K562 (cell line): ENCODE results near the gene SUMF2. TPM values are rescaled to one million over a fixed set of nuclear protein-coding genes. Genes with fewer than 3 reads are reported as not detected.

ENCODE experiments used
- ARID1B ChIP-seq: fragments of 450-650 bp; IDR thresholded peaks from 2 replicates; pipeline ENCODE4 v1.6.1; 2016; ENCODE audit warnings: antibody characterized with exemption, mild to moderate bottlenecking, inconsistent platforms
- CBX1 ChIP-seq: sonication (generic); IDR thresholded peaks from 2 replicates; pipeline ENCODE4 v1.6.1; 2016; ENCODE audit warnings: antibody characterized with exemption, low read depth, mild to moderate bottlenecking
- CCAR2 ChIP-seq: fragments of 200-400 bp; formaldehyde crosslinking; IDR thresholded peaks from 2 replicates; pipeline ENCODE4 v1.6.1; 2017; ENCODE audit warnings: mild to moderate bottlenecking, low read depth, low read length
- DDX20 ChIP-seq: fragments of 450-650 bp; IDR thresholded peaks from 2 replicates; pipeline ENCODE4 v1.6.1; 2016; ENCODE audit warnings: missing genetic modification characterization, low read depth, mild to moderate bottlenecking, missing compliant biosample characterization, moderate library complexity
- E4F1 ChIP-seq: fragments of 250-450 bp; sonication (Bioruptor Pico); IDR thresholded peaks from 2 replicates; pipeline ENCODE4 v1.5.0; 2021; ENCODE audit warnings: mild to moderate bottlenecking, borderline replicate concordance
- EHMT2 ChIP-seq: fragments of 450-650 bp; IDR thresholded peaks from 2 replicates; pipeline ENCODE4 v1.6.1; 2018; ENCODE audit warnings: antibody characterized with exemption
- FOSL1 ChIP-seq: fragments of 200-800 bp; sonication (Bioruptor generic); conservative IDR thresholded peaks from 2 replicates; pipeline ENCODE4 v1.6.1; 2016; ENCODE audit warnings: missing genetic modification characterization, missing compliant biosample characterization
- FOXJ3 ChIP-seq: sonication (generic); formaldehyde crosslinking; IDR thresholded peaks from 2 replicates; pipeline ENCODE4 v1.4.0; 2020; ENCODE audit warnings: mild to moderate bottlenecking, missing genetic modification reagents
- HIVEP1 ChIP-seq: fragments of 250-450 bp; sonication (Bioruptor Pico); IDR thresholded peaks from 2 replicates; pipeline ENCODE4 v1.4.0; 2020; ENCODE audit warnings: mild to moderate bottlenecking
- KDM1A ChIP-seq, 2 experiments: fragments of 450-650 bp; IDR thresholded peaks; 2 replicates each; pipeline ENCODE4 v1.6.1; 2016; ENCODE audit warnings: mild to moderate bottlenecking in 2 of 2
- MYC ChIP-seq, 2 experiments: fragments of 250-450 bp in 1 of 2; sonication (Bioruptor Pico) in 1 of 2; IDR thresholded peaks; 2 replicates each; pipeline versions ENCODE4 v1.5.1 to v1.6.1; 2012 to 2021; ENCODE audit warnings: low read depth in 2 of 2, borderline replicate concordance in 1 of 2, improper control_type of control experiment in 1 of 2, low read length in 1 of 2, mild to moderate bottlenecking in 1 of 2, moderate library complexity in 1 of 2
- NCOR1 ChIP-seq: fragments of 450-650 bp; IDR thresholded peaks from 2 replicates; pipeline ENCODE4 v1.6.1; 2016; ENCODE audit warnings: mild to moderate bottlenecking, moderate library complexity
- NKRF ChIP-seq: fragments of 450-650 bp; IDR thresholded peaks from 2 replicates; pipeline ENCODE4 v1.6.1; 2016; ENCODE audit warnings: borderline replicate concordance
- PHF8 ChIP-seq: fragments of 200-600 bp; sonication (generic); IDR thresholded peaks from 2 replicates; pipeline ENCODE4 v1.6.1; 2012; ENCODE audit warnings: mixed run types, mild to moderate bottlenecking, inconsistent platforms, low read length, moderate library complexity, borderline replicate concordance
- RBM17 ChIP-seq: fragments of 200-400 bp; formaldehyde crosslinking; IDR thresholded peaks from 2 replicates; pipeline ENCODE4 v1.6.1; 2017; ENCODE audit warnings: low read depth, mild to moderate bottlenecking, low read length, borderline replicate concordance
- SIN3A ChIP-seq, 2 experiments: fragments of 150-350 bp in 1 of 2; IDR thresholded peaks; 2 replicates each; pipeline ENCODE4 v1.6.1; 2011 to 2016; ENCODE audit warnings: borderline replicate concordance in 2 of 2, low read depth in 2 of 2, low read length in 2 of 2, mild to moderate bottlenecking in 2 of 2, moderate library complexity in 2 of 2; ENCODE audit not compliant: control insufficient read depth in 1 of 2
- TCF7L2 ChIP-seq: fragments of 150-350 bp; IDR thresholded peaks from 2 replicates; pipeline ENCODE4 v1.6.1; 2016; ENCODE audit warnings: low read depth, mild to moderate bottlenecking, low read length, moderate library complexity
- TCFL5 ChIP-seq: fragments of 250-450 bp; sonication (Bioruptor Pico); conservative IDR thresholded peaks from 2 replicates; pipeline ENCODE4 v1.6.1; 2021; ENCODE audit warnings: mild to moderate bottlenecking, moderate library complexity, matching md5 sums
- TEAD4 ChIP-seq, 2 experiments: sonication (generic) in 1 of 2; formaldehyde crosslinking in 1 of 2; IDR thresholded peaks; 2 replicates each; pipeline versions ENCODE4 v1.6.1 to v1.8.0; 2012 to 2022; ENCODE audit warnings: borderline replicate concordance in 1 of 2, inconsistent platforms in 1 of 2, low read length in 1 of 2, mild to moderate bottlenecking in 1 of 2, missing genetic modification reagents in 1 of 2
- XRCC4 ChIP-seq: IDR thresholded peaks from one replicate; pipeline ENCODE4 v1.6.1; 2011; ENCODE audit not compliant: insufficient read depth, insufficient read length; ENCODE audit errors: extremely low read depth
- ZNF134 ChIP-seq: fragments of 250-450 bp; sonication (Bioruptor Pico); conservative IDR thresholded peaks from 2 replicates; pipeline ENCODE4 v1.4.0; 2020
- ZNF274 ChIP-seq: IDR thresholded peaks from 2 replicates; pipeline ENCODE4 v1.6.1; 2011; ENCODE audit warnings: low read depth, mild to moderate bottlenecking, low read length, moderate library complexity, borderline replicate concordance
- ZNF583 ChIP-seq: fragments of 250-450 bp; sonication (Bioruptor Pico); IDR thresholded peaks from 2 replicates; pipeline ENCODE4 v1.4.0; 2020
- polyA plus RNA-seq, 8 experiments: library from polyadenylated mRNA; depleted of rRNA in 4 of 8; stranded (reverse) in 5 of 8; unstranded in 3 of 8; fragments of >200 nt; fragmentation: Nextera tagmentation in 2 of 8; fragmentation: Illumina TruSeq in 1 of 8; extraction: Ambion mirVana in 2 of 8; extraction: Trizol in 1 of 8; gene quantifications; 2 replicates each; pipeline versions ENCODE4 v1.2.1 to v1.2.3, GENCODE V29; 2011 to 2014; ENCODE audit warnings: inconsistent platforms in 1 of 8, missing spikeins in 1 of 8
- total RNA-seq, 7 experiments: library from RNA; depleted of rRNA in 6 of 7; stranded (reverse); fragments of >200 nt in 6 of 7; fragmentation: Illumina TruSeq in 2 of 7; extraction: Trizol in 2 of 7; gene quantifications; 2 replicates each; pipeline versions ENCODE4 v1.2.1 to v1.2.3, GENCODE V29; 2011 to 2021; ENCODE audit warnings: low replicate concordance in 1 of 7
- TF ChIP-seq, protein P1 (sequence below): fragments of 250-450 bp; sonication (Bioruptor Pico); IDR thresholded peaks from 2 replicates; pipeline ENCODE4 v1.8.0; 2022; ENCODE audit warnings: moderate library complexity, mild to moderate bottlenecking, inconsistent platforms

Gene SUMF2
- total and polyA plus RNA-seq, 9 of the 15 experiments (the other 6 are each of a cell fraction or from before 2014, with no cell fraction given), result 39.0 to 113 (median 67.7) TPM

GRCh38 chr7:56097700-56098099, 33.6 kb downstream of the SUMF2 start (continued):
- peak; percentile 38; the same call in 1 of the 2 replicates for TF ChIP-seq NCOR1
- no peak for TF ChIP-seq NKRF
- TF ChIP-seq FOXJ3 (CRISPR knock-in tag), result no peak
- TF ChIP-seq CBX1, result no peak
- no peak for TF ChIP-seq CCAR2
- no peak for TF ChIP-seq E4F1 (CRISPR knock-in tag)
- no peak for TF ChIP-seq XRCC4
- TF ChIP-seq HIVEP1 (CRISPR knock-in tag), result no peak
- TF ChIP-seq DDX20 (tag), result no peak
- TF ChIP-seq SIN3A (IDR thresholded peaks at IDR 0.05; ENCODE audit: borderline replicate concordance in 2 of 2, control insufficient read depth in 1 of 2, low read depth in 2 of 2, low read length in 2 of 2), result no peak
- no peak for TF ChIP-seq TCFL5 (CRISPR knock-in tag)
- TF ChIP-seq TEAD4 (IDR thresholded peaks at IDR 0.05; ENCODE audit: low read length), result peak; percentile 63
- no peak for TF ChIP-seq TEAD4 (CRISPR knock-in tag; IDR thresholded peaks at IDR 0.05; ENCODE audit: borderline replicate concordance)
- peak; percentile 49 for TF ChIP-seq FOSL1 (tag)
- TF ChIP-seq TCF7L2, result no peak
- TF ChIP-seq PHF8, result no peak
- TF ChIP-seq, protein P1, sequence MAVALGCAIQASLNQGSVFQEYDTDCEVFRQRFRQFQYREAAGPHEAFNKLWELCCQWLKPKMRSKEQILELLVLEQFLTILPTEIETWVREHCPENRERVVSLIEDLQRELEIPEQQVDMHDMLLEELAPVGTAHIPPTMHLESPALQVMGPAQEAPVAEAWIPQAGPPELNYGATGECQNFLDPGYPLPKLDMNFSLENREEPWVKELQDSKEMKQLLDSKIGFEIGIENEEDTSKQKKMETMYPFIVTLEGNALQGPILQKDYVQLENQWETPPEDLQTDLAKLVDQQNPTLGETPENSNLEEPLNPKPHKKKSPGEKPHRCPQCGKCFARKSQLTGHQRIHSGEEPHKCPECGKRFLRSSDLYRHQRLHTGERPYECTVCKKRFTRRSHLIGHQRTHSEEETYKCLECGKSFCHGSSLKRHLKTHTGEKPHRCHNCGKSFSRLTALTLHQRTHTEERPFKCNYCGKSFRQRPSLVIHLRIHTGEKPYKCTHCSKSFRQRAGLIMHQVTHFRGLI (CRISPR knock-in tag), result no peak
- TF ChIP-seq ZNF274, result no peak
- TF ChIP-seq EHMT2, result no peak
- no peak for TF ChIP-seq RBM17
- peak; percentile 52; the same call in 1 of the 2 replicates for TF ChIP-seq ARID1B
- TF ChIP-seq ZNF583 (CRISPR knock-in tag), result no peak
- TF ChIP-seq MYC (IDR thresholded peaks at IDR 0.05; ENCODE audit: low read depth, low read length), result no peak
- TF ChIP-seq MYC (CRISPR knock-in tag; IDR thresholded peaks at IDR 0.05; ENCODE audit: borderline replicate concordance, low read depth), result no peak
- no peak for TF ChIP-seq ZNF134 (CRISPR knock-in tag)
- peak in 1 of 2 experiments; percentile 16; a peak in 1 of 4 replicates for TF ChIP-seq KDM1A (IDR thresholded peaks at IDR 0.05)
